CD4-positive, alpha-beta T cell (primary cell): ENCODE data around the gene FAM3D. TPM values are rescaled to one million over a fixed set of nuclear protein-coding genes. Genes with fewer than 3 reads are reported as not detected.

Source experiments
- ATAC-seq: fragments of 200-7000 bp; cut with Tn5 transposase; one replicate; pipeline ENCODE4 v1.10.0; 2022; ENCODE audit warnings: mild to moderate bottlenecking; ENCODE audit not compliant: poor library complexity
- CTCF ChIA-PET: fragments of 350-600 bp; sonication (Branson Sonifier 250); formaldehyde crosslinking; loops from one replicate; lab custom pipeline; 2021; ENCODE audit warnings: antibody characterized with exemption, inconsistent platforms; lab: Charles Lee
- POLR2A ChIA-PET: fragments of 350-600 bp; sonication (Branson Sonifier 250); formaldehyde crosslinking; loops from one replicate; lab custom pipeline; 2021; ENCODE audit warnings: antibody characterized with exemption, inconsistent platforms; lab: Charles Lee
- DNase-seq, 14 experiments: peaks; one replicate each; pipeline ENCODE4 v3.0.0-alpha.2; 2013 to 2020; ENCODE audit warnings: mixed read lengths in 2 of 14
- H3K27ac ChIP-seq, 2 donors: one replicate each; pipeline versions ENCODE4 v1.5.1 to v1.7.0; 2013; ENCODE audit warnings: low read length in 2 of 2, low read depth in 1 of 2, mild to moderate bottlenecking in 1 of 2
- H3K27me3 ChIP-seq, 2 experiments: 1 replicate in 1 of 2; 2 replicates in 1 of 2; pipeline versions ENCODE4 v1.6.1 to v1.7.0; 2013; ENCODE audit warnings: low read length in 2 of 2, control low read depth in 1 of 2, mild to moderate bottlenecking in 1 of 2, moderate library complexity in 1 of 2; ENCODE audit not compliant: insufficient read depth in 2 of 2, control insufficient read depth in 1 of 2
- H3K36me3 ChIP-seq: one replicate; pipeline ENCODE4 v1.6.1; 2013; ENCODE audit warnings: low read length, control low read depth; ENCODE audit not compliant: insufficient read depth
- H3K4me1 ChIP-seq: one replicate; pipeline ENCODE4 v1.6.1; 2013; ENCODE audit warnings: low read length, control low read depth; ENCODE audit not compliant: insufficient read depth
- H3K4me3 ChIP-seq: one replicate; pipeline ENCODE4 v1.5.1; 2013; ENCODE audit warnings: mild to moderate bottlenecking, low read length, moderate library complexity
- H3K9me3 ChIP-seq, 2 experiments: 1 replicate in 1 of 2; 2 replicates in 1 of 2; pipeline versions ENCODE4 v1.6.1 to v1.7.0; 2013; ENCODE audit warnings: low read length in 2 of 2, mild to moderate bottlenecking in 2 of 2, control low read depth in 1 of 2, moderate library complexity in 1 of 2; ENCODE audit not compliant: control insufficient read depth in 1 of 2, insufficient read depth in 1 of 2
- H3K27ac Mint-ChIP-seq: one replicate; pipeline ENCODE4 v1.8.0; 2020; ENCODE audit warnings: mixed read lengths
- H3K27me3 Mint-ChIP-seq: one replicate; pipeline ENCODE4 v1.8.0; 2021; ENCODE audit warnings: mixed read lengths
- H3K36me3 Mint-ChIP-seq: one replicate; pipeline ENCODE4 v1.8.0; 2021; ENCODE audit warnings: low read depth, mixed read lengths
- H3K4me1 Mint-ChIP-seq: one replicate; pipeline ENCODE4 v1.8.0; 2021; ENCODE audit warnings: low read depth, mixed read lengths
- H3K4me3 Mint-ChIP-seq: one replicate; pipeline ENCODE4 v1.8.0; 2020; ENCODE audit warnings: mild to moderate bottlenecking, mixed read lengths
- H3K9me3 Mint-ChIP-seq: one replicate; pipeline ENCODE4 v1.8.0; 2020; ENCODE audit warnings: mixed read lengths
- intact Hi-C, 2 experiments: fragments of 100-400 bp; cut with DNase I in 1 of 2; cut with micrococcal nuclease in 1 of 2; formaldehyde crosslinking; loops; one replicate each; pipeline versions ENCODE4 v1.15.1 to v1.9.0; 2023 to 2025; cut with DNase I, micrococcal nuclease
- total RNA-seq, 174 experiments: library from RNA in 2 of 174; stranded (reverse) in 2 of 174; gene quantifications; one replicate each; pipeline ENCODE4 v1.2.3 and lab custom pipeline; 2021 to 2026
- TF ChIP-seq, protein P1 (sequence below): fragments of 200-600 bp; IDR thresholded peaks from one replicate; pipeline ENCODE4 v1.8.0; 2022; ENCODE audit warnings: antibody characterized with exemption, mild to moderate bottlenecking

Gene FAM3D
- total RNA-seq, 2 experiments from 2014 or later, result not detected

DNA sequence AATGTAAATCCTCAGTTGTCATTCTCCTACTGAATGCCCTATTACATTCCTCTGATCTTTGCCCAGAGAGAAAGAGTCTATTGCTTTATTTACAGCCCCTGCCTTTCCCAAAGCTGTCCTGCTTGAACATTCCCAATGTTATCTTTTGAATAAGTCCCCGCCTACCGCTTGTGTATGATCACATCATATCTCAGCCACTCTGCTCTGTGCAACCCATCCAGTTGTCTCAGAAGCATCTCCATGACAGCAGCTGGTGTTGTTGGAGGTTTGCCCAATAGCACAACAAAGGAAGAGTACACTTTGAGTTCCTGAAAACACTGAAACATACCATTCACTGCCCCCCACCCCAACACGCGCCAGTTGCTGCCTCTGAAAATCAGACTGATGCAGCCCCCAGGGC is 22.0 kb upstream of the FAM3D start:
- Mint-ChIP-seq H3K4me1 (no peaks in the 10 kb centered on the region), H3K27me3 (peaks cover 29% of the 10 kb centered on the region)

DNA sequence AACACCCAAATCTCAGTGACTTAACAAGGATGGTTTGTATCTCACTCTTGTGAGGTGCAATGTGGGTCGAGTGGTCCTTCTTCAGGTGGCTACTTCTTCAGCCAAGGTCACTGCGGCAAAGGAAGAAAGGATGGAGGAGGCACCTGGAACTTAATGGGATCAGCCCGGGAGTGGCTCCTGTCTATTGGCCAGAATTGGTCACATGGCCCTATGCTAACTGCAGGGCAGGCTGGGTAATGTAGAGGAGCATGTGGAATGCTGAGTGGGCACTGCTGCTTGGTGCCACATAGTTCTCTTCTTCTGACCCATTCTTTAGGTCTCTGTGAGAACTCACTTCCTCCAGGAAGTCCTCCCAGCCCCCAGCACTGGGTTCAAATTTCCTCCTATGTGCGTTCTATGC is 20.3 kb upstream of the FAM3D start:
- no peak for DNase-seq
- ChIA-PET CTCF (no interaction called here), POLR2A (no interaction called here)
- intact Hi-C loops, result no loop called here
- Histone ChIP-seq H3K27ac (no peak overlapping the region), H3K9me3 (peaks cover 4 to 5% of the 10 kb centered on the region in 2 experiments), H3K4me3 (no peak overlapping the region), H3K4me1 (no peaks in the 10 kb centered on the region), H3K27me3 (peaks cover 0 to 4% of the 10 kb centered on the region in 2 experiments), H3K36me3 (no peaks in the 10 kb centered on the region)
- no peak for ATAC-seq
- Mint-ChIP-seq H3K36me3 (no peaks in the 10 kb centered on the region), H3K27ac (no peak overlapping the region), H3K4me1 (no peaks in the 10 kb centered on the region), H3K4me3 (no peak overlapping the region), H3K9me3 (peaks cover 1% of the 10 kb centered on the region), H3K27me3 (peaks cover 38% of the 10 kb centered on the region)
- TF ChIP-seq, protein P1, sequence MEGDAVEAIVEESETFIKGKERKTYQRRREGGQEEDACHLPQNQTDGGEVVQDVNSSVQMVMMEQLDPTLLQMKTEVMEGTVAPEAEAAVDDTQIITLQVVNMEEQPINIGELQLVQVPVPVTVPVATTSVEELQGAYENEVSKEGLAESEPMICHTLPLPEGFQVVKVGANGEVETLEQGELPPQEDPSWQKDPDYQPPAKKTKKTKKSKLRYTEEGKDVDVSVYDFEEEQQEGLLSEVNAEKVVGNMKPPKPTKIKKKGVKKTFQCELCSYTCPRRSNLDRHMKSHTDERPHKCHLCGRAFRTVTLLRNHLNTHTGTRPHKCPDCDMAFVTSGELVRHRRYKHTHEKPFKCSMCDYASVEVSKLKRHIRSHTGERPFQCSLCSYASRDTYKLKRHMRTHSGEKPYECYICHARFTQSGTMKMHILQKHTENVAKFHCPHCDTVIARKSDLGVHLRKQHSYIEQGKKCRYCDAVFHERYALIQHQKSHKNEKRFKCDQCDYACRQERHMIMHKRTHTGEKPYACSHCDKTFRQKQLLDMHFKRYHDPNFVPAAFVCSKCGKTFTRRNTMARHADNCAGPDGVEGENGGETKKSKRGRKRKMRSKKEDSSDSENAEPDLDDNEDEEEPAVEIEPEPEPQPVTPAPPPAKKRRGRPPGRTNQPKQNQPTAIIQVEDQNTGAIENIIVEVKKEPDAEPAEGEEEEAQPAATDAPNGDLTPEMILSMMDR, result no peak

More for the DNA sequence above, 22.0 kb upstream of the FAM3D start:
- no peak overlapping the region for H3K27ac Mint-ChIP-seq
- H3K36me3 Mint-ChIP-seq, result no peaks in the 10 kb centered on the region
- H3K9me3 ChIP-seq, result peaks cover 4 to 6% of the 10 kb centered on the region in 2 experiments
- peaks cover 2% of the 10 kb centered on the region for H3K9me3 Mint-ChIP-seq
- H3K27me3 ChIP-seq, result peaks cover 0 to 4% of the 10 kb centered on the region in 2 experiments
- no peak for DNase-seq
- no peak overlapping the region for H3K27ac ChIP-seq
- no peaks in the 10 kb centered on the region for H3K4me1 ChIP-seq
- no peak overlapping the region for H3K4me3 ChIP-seq
- TF ChIP-seq, protein P1, result no peak
- ChIA-PET POLR2A (no interaction called here), CTCF (no interaction called here)
- no peak for ATAC-seq
- no peak overlapping the region for H3K4me3 Mint-ChIP-seq
- intact Hi-C loops, result no loop called here
- H3K36me3 ChIP-seq, result no peaks in the 10 kb centered on the region

DNA sequence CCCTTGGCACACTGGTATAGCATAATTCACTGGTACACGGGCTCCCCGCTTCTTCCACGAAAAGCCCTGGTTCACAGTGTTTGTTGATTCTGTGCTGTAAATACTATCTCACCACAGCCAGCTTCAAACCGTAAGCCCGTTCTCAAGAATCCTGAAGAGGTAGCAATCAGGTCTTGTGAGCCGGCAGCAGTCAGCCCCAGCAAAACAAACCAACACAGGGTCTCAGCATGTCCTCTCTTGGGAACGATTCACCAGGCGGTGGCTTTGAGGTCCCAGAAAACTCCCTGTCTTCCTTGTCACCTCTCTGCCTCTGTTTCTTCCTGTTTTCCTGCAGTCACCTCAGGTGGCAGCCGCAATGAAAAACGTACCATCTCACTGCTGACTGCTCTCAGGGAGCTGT is 19.1 kb upstream of the FAM3D start:
- peaks cover 0 to 4% of the 10 kb centered on the region in 2 experiments for H3K9me3 ChIP-seq
- peaks cover 0 to 4% of the 10 kb centered on the region in 2 experiments for H3K27me3 ChIP-seq
- CTCF ChIA-PET, result no interaction called here
- TF ChIP-seq, protein P1, result no peak
- H3K4me3 ChIP-seq, result no peak overlapping the region
- Mint-ChIP-seq H3K4me3 (no peak overlapping the region), H3K4me1 (no peaks in the 10 kb centered on the region), H3K27ac (no peak overlapping the region), H3K27me3 (peaks cover 50% of the 10 kb centered on the region), H3K9me3 (no peaks in the 10 kb centered on the region), H3K36me3 (no peaks in the 10 kb centered on the region)
- no peaks in the 10 kb centered on the region for H3K4me1 ChIP-seq
- POLR2A ChIA-PET, result no interaction called here
- ATAC-seq (no peak), DNase-seq (no peak)
- no peak overlapping the region for H3K27ac ChIP-seq
- H3K36me3 ChIP-seq, result no peaks in the 10 kb centered on the region
- intact Hi-C loops, result no loop called here
